MM.1S (cell line): ENCODE measurements around the gene BARD1.

Experiments
- DNase-seq: peaks from one replicate; pipeline ENCODE4 v3.0.0-alpha.2; 2015
- H2AFZ ChIP-seq: fragments of 300-600 bp; sonication (generic); 2 replicates; pipeline ENCODE4 v1.6.0; 2016; ENCODE audit warnings: antibody characterized with exemption, low read length
- H3F3A ChIP-seq: fragments of 300-600 bp; sonication (generic); 2 replicates; pipeline ENCODE4 v1.6.1; 2016; ENCODE audit warnings: mild to moderate bottlenecking, antibody characterized with exemption, low read length, moderate library complexity, mixed read lengths; ENCODE audit not compliant: insufficient read depth
- H3K27ac ChIP-seq: fragments of 300-600 bp; sonication (generic); 2 replicates; pipeline ENCODE4 v1.5.1; 2016; ENCODE audit warnings: mild to moderate bottlenecking, low read length
- H3K27me3 ChIP-seq: fragments of 300-600 bp; sonication (generic); replicated peaks from 2 replicates; pipeline ENCODE4 v1.6.0; 2016; ENCODE audit warnings: low read length; ENCODE audit not compliant: insufficient read depth
- H3K36me3 ChIP-seq: fragments of 300-600 bp; sonication (generic); replicated peaks from 2 replicates; pipeline ENCODE4 v1.6.1; 2016; ENCODE audit warnings: mild to moderate bottlenecking, low read length, mixed read lengths; ENCODE audit not compliant: insufficient read depth
- H3K4me1 ChIP-seq: fragments of 300-600 bp; sonication (generic); 2 replicates; pipeline ENCODE4 v1.6.1; 2016; ENCODE audit warnings: low read length, mixed read lengths
- H3K4me2 ChIP-seq: fragments of 300-600 bp; sonication (generic); 2 replicates; pipeline ENCODE4 v1.6.0; 2016; ENCODE audit warnings: low read depth, low read length
- H3K4me3 ChIP-seq: fragments of 300-600 bp; sonication (generic); 2 replicates; pipeline ENCODE4 v1.5.1; 2016; ENCODE audit warnings: low read length, mixed read lengths
- H3K79me2 ChIP-seq: fragments of 300-600 bp; sonication (generic); 2 replicates; pipeline ENCODE4 v1.6.1; 2016; ENCODE audit warnings: mixed run types, low read length, mixed read lengths
- H3K9ac ChIP-seq: fragments of 300-600 bp; sonication (generic); 2 replicates; pipeline ENCODE4 v1.6.1; 2016; ENCODE audit warnings: low read length, mixed read lengths
- H3K9me2 ChIP-seq: fragments of 300-600 bp; sonication (generic); replicated peaks from 2 replicates; pipeline ENCODE4 v1.6.1; 2016; ENCODE audit warnings: mild to moderate bottlenecking, low read length, mixed read lengths; ENCODE audit not compliant: insufficient read depth
- H3K9me3 ChIP-seq: fragments of 300-600 bp; sonication (generic); replicated peaks from 2 replicates; pipeline ENCODE4 v1.6.1; 2016; ENCODE audit warnings: mild to moderate bottlenecking, low read length, mixed read lengths; ENCODE audit not compliant: insufficient read depth
- H4K20me1 ChIP-seq: fragments of 300-600 bp; sonication (generic); 2 replicates; pipeline ENCODE4 v1.6.1; 2016; ENCODE audit warnings: mild to moderate bottlenecking, low read length, moderate library complexity, mixed read lengths; ENCODE audit not compliant: insufficient read depth
- EZH2 ChIP-seq: fragments of 300-600 bp; sonication (generic); optimal IDR thresholded peaks from 2 replicates; pipeline ENCODE3; 2017; ENCODE audit warnings: low read depth, mild to moderate bottlenecking, antibody characterized with exemption, low read length, mixed read lengths
- EZH2phosphoT487 ChIP-seq: fragments of 300-600 bp; sonication (generic); IDR thresholded peaks from 2 replicates; pipeline ENCODE4 v1.6.1; 2018; ENCODE audit warnings: antibody characterized with exemption, low read length
- TF ChIP-seq, protein P1 (sequence below): fragments of 300-600 bp; sonication (generic); IDR thresholded peaks from 2 replicates; pipeline ENCODE4 v1.5.1; 2016; ENCODE audit warnings: antibody characterized with exemption, low read length, mixed read lengths

BARD1 gene

DNA sequence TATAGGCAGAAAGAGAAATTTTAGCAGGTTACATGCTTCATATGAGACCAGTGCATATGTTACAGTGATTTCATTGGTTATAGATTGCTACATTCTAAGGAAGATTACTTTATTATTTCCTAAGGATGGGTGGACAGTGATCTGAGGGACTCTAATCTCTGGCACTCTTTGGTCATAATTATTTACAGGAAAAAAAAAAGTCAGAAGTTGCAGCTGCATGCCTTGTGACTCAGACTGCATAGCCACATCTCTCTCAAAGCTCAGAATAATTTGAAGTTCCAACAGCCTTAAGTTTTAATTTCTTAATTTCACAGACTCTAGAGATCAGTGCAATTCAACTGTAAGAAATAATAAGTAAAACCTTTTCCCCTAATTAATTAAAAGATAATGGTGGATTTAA, 27.1 kb upstream of the BARD1 start:
- no peak overlapping the region for H3K4me3 ChIP-seq
- no peaks in the 10 kb centered on the region for H3F3A ChIP-seq
- H3K27ac ChIP-seq: no peak overlapping the region
- TF ChIP-seq, protein P1, sequence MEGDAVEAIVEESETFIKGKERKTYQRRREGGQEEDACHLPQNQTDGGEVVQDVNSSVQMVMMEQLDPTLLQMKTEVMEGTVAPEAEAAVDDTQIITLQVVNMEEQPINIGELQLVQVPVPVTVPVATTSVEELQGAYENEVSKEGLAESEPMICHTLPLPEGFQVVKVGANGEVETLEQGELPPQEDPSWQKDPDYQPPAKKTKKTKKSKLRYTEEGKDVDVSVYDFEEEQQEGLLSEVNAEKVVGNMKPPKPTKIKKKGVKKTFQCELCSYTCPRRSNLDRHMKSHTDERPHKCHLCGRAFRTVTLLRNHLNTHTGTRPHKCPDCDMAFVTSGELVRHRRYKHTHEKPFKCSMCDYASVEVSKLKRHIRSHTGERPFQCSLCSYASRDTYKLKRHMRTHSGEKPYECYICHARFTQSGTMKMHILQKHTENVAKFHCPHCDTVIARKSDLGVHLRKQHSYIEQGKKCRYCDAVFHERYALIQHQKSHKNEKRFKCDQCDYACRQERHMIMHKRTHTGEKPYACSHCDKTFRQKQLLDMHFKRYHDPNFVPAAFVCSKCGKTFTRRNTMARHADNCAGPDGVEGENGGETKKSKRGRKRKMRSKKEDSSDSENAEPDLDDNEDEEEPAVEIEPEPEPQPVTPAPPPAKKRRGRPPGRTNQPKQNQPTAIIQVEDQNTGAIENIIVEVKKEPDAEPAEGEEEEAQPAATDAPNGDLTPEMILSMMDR: no peak
- TF ChIP-seq EZH2phosphoT487 (no peak), EZH2 (no peak)
- no peaks in the 10 kb centered on the region for H3K9me2 ChIP-seq
- DNase-seq: no peak
- H3K9ac ChIP-seq: no peak overlapping the region
- H3K9me3 ChIP-seq: no peaks in the 10 kb centered on the region
- 0 out of 2 replicates have a peak, but pooled peaks cover 5% of the 10 kb centered on the region for H3K4me1 ChIP-seq
- no peaks in the 10 kb centered on the region for H4K20me1 ChIP-seq
- no peak overlapping the region for H3K4me2 ChIP-seq
- no peaks in the 10 kb centered on the region for H3K27me3 ChIP-seq
- H3K36me3 ChIP-seq: no peaks in the 10 kb centered on the region
- H2AFZ ChIP-seq: no peak overlapping the region
- no peaks in the 10 kb centered on the region for H3K79me2 ChIP-seq

DNA sequence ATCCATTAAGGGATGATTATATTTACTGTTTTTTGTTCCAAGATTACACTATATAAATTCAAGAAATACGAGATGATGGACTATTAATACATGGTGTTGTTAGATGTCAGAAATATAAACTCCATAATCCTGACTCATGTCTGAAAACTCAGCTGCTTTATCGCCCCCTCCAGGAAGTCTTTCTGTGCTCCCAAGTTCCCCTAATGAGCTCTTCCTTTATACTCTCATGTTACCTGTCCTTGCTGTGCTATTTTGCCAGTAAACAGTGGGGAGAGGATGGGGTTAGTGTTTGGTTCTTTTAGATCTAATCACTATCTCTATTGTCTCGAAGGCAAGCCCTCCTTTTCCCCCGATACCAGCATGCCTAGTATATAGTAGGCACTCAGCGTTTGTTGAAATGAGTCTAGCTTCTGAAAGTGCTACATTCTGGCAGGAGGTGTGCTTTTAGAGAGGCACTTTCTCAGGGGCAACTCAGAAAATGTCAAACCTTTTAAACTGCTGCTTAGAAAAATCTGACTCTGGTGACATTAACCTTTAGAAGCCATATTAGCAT, 21.4 kb upstream of the BARD1 start:
- no peak overlapping the region for H2AFZ ChIP-seq
- no peaks in the 10 kb centered on the region for H3K27me3 ChIP-seq
- H3K79me2 ChIP-seq: no peaks in the 10 kb centered on the region
- H3K27ac ChIP-seq: no peak overlapping the region
- no peaks in the 10 kb centered on the region for H3F3A ChIP-seq
- H3K9me3 ChIP-seq: no peaks in the 10 kb centered on the region
- H3K36me3 ChIP-seq: no peaks in the 10 kb centered on the region
- DNase-seq: no peak
- H4K20me1 ChIP-seq: no peaks in the 10 kb centered on the region
- no peak overlapping the region for H3K9ac ChIP-seq
- H3K4me3 ChIP-seq: no peak overlapping the region
- no peaks in the 10 kb centered on the region for H3K4me1 ChIP-seq
- H3K9me2 ChIP-seq: no peaks in the 10 kb centered on the region
- no peak for TF ChIP-seq EZH2phosphoT487
- TF ChIP-seq EZH2: no peak
- TF ChIP-seq, protein P1: peak; percentile 39
- H3K4me2 ChIP-seq: no peak overlapping the region

DNA sequence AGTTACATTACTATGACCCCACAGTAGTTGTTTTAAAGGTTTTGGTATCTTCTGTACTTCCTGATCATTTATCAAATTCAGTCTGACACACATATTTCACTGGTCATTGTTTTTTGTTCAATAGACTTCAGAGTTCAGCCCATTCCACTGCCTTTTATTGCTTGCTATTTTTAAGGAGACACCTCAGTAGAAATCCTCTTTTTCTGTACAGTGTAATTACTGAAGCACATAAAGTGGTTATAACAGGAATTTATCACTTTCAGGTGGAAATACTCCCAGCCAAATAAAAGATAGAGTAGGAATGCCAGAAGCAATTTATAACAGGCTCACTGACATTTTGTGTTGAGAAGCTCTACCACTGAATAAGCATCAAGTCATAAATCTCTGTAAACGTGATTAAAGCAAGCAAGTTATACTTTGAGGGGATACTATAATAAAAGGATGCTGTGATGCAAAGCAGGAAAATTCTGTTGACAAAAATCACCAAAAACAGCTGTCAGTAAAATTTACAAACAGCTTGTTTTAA, 6.6 kb upstream of the BARD1 start:
- Histone ChIP-seq H2AFZ (no peak overlapping the region), H3K9me2 (no peaks in the 10 kb centered on the region), H3K79me2 (no peaks in the 10 kb centered on the region), H3K36me3 (no peaks in the 10 kb centered on the region), H3K9me3 (no peaks in the 10 kb centered on the region), H3F3A (no peaks in the 10 kb centered on the region), H3K4me1 (no peaks in the 10 kb centered on the region), H3K4me2 (no peak overlapping the region), H4K20me1 (no peaks in the 10 kb centered on the region), H3K4me3 (no peak overlapping the region), H3K9ac (no peak overlapping the region), H3K27ac (no peak overlapping the region), H3K27me3 (no peaks in the 10 kb centered on the region)
- no peak for DNase-seq
- TF ChIP-seq EZH2: no peak
- TF ChIP-seq EZH2phosphoT487: no peak
- TF ChIP-seq, protein P1: no peak
